OCI-LY3 (cell line): ENCODE data around the gene PRIM2.

Experiments
- H2AFZ ChIP-seq: fragments of 200-600, 300-600 bp; shearing (Covaris generic); 2 replicates; pipeline ENCODE4 v1.6.0; 2014; ENCODE audit warnings: antibody characterized with exemption, low read depth, low read length
- H3K27ac ChIP-seq: fragments of 200-600, 300-600 bp; sonication (generic); 2 replicates; pipeline ENCODE4 v1.5.1; 2014; ENCODE audit warnings: mild to moderate bottlenecking, low read length, moderate library complexity, mixed read lengths
- H3K27me3 ChIP-seq: fragments of 200-600, 300-600 bp; sonication (generic); 2 replicates; pipeline ENCODE4 v1.6.1; 2014; ENCODE audit warnings: low read depth, low read length, mixed read lengths
- H3K36me3 ChIP-seq: fragments of 200-600, 300-600 bp; sonication (generic); replicated peaks from 2 replicates; pipeline ENCODE3; 2014; ENCODE audit warnings: low read depth, low read length, mixed read lengths
- H3K4me1 ChIP-seq: fragments of 300-600, 200-600 bp; sonication (generic); 2 replicates; pipeline ENCODE4 v1.6.1; 2014; ENCODE audit warnings: low read length, mixed read lengths
- H3K4me2 ChIP-seq: fragments of 200-600, 300-600 bp; sonication (generic); 2 replicates; pipeline ENCODE4 v1.6.1; 2014; ENCODE audit warnings: low read length, mixed read lengths
- H3K4me3 ChIP-seq: fragments of 300-600, 200-600 bp; sonication (generic); 2 replicates; pipeline ENCODE4 v1.5.1; 2014; ENCODE audit warnings: antibody characterized with exemption, mild to moderate bottlenecking, low read length, moderate library complexity
- H3K79me2 ChIP-seq: fragments of 300-600, 200-600 bp; shearing (Covaris generic); 2 replicates; pipeline ENCODE4 v1.6.1; 2014; ENCODE audit warnings: mild to moderate bottlenecking, low read length, mixed read lengths
- H3K9ac ChIP-seq: fragments of 300-600, 200-600 bp; shearing (Covaris generic); 2 replicates; pipeline ENCODE4 v1.6.0; 2014; ENCODE audit warnings: mild to moderate bottlenecking, low read length, moderate library complexity
- H3K9me3 ChIP-seq: fragments of 200-600, 300-600 bp; shearing (Covaris generic); 2 replicates; pipeline ENCODE4 v1.6.1; 2014; ENCODE audit warnings: low read length, mixed read lengths; ENCODE audit not compliant: insufficient read depth
- H4K20me1 ChIP-seq: fragments of 200-600, 300-600 bp; sonication (generic); 2 replicates; pipeline ENCODE4 v1.6.1; 2016; ENCODE audit warnings: low read length, mixed read lengths; ENCODE audit not compliant: insufficient read depth
- EZH2phosphoT487 ChIP-seq: fragments of 200-600 bp; shearing (Covaris generic); IDR thresholded peaks from 2 replicates; pipeline ENCODE4 v1.6.1; 2018; ENCODE audit warnings: antibody characterized with exemption, mixed run types, low read depth
- TF ChIP-seq, protein P1 (sequence below): fragments of 200-600, 300-600 bp; sonication (generic); IDR thresholded peaks from 2 replicates; pipeline ENCODE4 v1.5.1; 2014; ENCODE audit warnings: antibody characterized with exemption, low read length, low read depth

The PRIM2 gene

GRCh38 chr6:57298741-57299140, 18.7 kb upstream of the PRIM2 start:
- Histone ChIP-seq H3K9ac (no peak overlapping the region), H3K9me3 (no peaks in the 10 kb centered on the region), H3K36me3 (no peaks in the 10 kb centered on the region), H3K4me2 (no peak overlapping the region), H3K79me2 (no peaks in the 10 kb centered on the region), H3K27me3 (no peaks in the 10 kb centered on the region), H3K4me3 (no peak overlapping the region), H3K27ac (no peak overlapping the region), H3K4me1 (no peaks in the 10 kb centered on the region), H4K20me1 (no peaks in the 10 kb centered on the region), H2AFZ (no peak overlapping the region; the same call in 1 of the 2 replicates)
- TF ChIP-seq, protein P1, sequence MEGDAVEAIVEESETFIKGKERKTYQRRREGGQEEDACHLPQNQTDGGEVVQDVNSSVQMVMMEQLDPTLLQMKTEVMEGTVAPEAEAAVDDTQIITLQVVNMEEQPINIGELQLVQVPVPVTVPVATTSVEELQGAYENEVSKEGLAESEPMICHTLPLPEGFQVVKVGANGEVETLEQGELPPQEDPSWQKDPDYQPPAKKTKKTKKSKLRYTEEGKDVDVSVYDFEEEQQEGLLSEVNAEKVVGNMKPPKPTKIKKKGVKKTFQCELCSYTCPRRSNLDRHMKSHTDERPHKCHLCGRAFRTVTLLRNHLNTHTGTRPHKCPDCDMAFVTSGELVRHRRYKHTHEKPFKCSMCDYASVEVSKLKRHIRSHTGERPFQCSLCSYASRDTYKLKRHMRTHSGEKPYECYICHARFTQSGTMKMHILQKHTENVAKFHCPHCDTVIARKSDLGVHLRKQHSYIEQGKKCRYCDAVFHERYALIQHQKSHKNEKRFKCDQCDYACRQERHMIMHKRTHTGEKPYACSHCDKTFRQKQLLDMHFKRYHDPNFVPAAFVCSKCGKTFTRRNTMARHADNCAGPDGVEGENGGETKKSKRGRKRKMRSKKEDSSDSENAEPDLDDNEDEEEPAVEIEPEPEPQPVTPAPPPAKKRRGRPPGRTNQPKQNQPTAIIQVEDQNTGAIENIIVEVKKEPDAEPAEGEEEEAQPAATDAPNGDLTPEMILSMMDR, result no peak
- TF ChIP-seq EZH2phosphoT487, result no peak

DNA sequence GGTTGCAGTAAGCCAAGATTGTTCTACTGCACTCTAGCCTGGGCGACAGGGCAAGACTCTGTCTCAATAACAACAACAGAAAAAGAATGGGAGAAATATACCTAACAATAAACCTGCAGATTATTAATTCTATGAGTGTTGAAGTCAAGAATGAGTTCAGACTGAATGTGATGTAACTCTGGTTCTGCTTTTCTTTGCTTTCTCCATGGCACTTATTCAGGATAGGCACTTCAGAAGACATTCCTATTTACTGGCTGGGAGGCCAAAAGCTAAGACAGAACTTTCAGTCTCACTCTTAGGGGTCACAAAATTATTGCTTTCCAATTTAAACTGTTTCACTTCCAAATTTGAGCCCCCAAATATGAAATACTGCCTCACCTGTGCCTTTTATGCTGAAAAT, 15.7 kb upstream of the PRIM2 start:
- H3K27me3 ChIP-seq, result no peaks in the 10 kb centered on the region
- TF ChIP-seq, protein P1, result no peak
- no peak for TF ChIP-seq EZH2phosphoT487
- H3K9ac ChIP-seq, result no peak overlapping the region
- no peak overlapping the region for H3K4me2 ChIP-seq
- no peak overlapping the region for H3K4me3 ChIP-seq
- no peaks in the 10 kb centered on the region for H3K4me1 ChIP-seq
- H2AFZ ChIP-seq, result no peak overlapping the region
- no peaks in the 10 kb centered on the region for H3K9me3 ChIP-seq
- no peaks in the 10 kb centered on the region for H3K36me3 ChIP-seq
- no peaks in the 10 kb centered on the region for H3K79me2 ChIP-seq
- H4K20me1 ChIP-seq, result no peaks in the 10 kb centered on the region
- no peak overlapping the region for H3K27ac ChIP-seq

GRCh38 chr6:57302477-57302876, 15.0 kb upstream of the PRIM2 start:
- Histone ChIP-seq H3K4me3 (no peak overlapping the region), H3K9ac (no peak overlapping the region), H2AFZ (no peak overlapping the region), H4K20me1 (no peaks in the 10 kb centered on the region), H3K9me3 (no peaks in the 10 kb centered on the region), H3K4me2 (no peak overlapping the region), H3K79me2 (no peaks in the 10 kb centered on the region), H3K27me3 (no peaks in the 10 kb centered on the region), H3K27ac (no peak overlapping the region), H3K4me1 (no peaks in the 10 kb centered on the region), H3K36me3 (no peaks in the 10 kb centered on the region)
- TF ChIP-seq EZH2phosphoT487, result no peak
- TF ChIP-seq, protein P1, result no peak

- H3K4me2 ChIP-seq, result no peak overlapping the region
- no peaks in the 10 kb centered on the region for H4K20me1 ChIP-seq
- no peaks in the 10 kb centered on the region for H3K9me3 ChIP-seq
- H3K4me1 ChIP-seq, result no peaks in the 10 kb centered on the region
- TF ChIP-seq, protein P1, result no peak
- TF ChIP-seq EZH2phosphoT487, result no peak
- no peaks in the 10 kb centered on the region for H3K36me3 ChIP-seq
- H2AFZ ChIP-seq, result no peak overlapping the region
- no peaks in the 10 kb centered on the region for H3K79me2 ChIP-seq
- no peak overlapping the region for H3K9ac ChIP-seq
- H3K27me3 ChIP-seq, result no peaks in the 10 kb centered on the region
- no peak overlapping the region for H3K27ac ChIP-seq
- H3K4me3 ChIP-seq, result no peak overlapping the region
Observed at GRCh38 chr6:57303931-57304681, 13.3 kb upstream of the PRIM2 start.
